Measurements from ENCODE around the gene CYP2W1.

Gene CYP2W1

DNA sequence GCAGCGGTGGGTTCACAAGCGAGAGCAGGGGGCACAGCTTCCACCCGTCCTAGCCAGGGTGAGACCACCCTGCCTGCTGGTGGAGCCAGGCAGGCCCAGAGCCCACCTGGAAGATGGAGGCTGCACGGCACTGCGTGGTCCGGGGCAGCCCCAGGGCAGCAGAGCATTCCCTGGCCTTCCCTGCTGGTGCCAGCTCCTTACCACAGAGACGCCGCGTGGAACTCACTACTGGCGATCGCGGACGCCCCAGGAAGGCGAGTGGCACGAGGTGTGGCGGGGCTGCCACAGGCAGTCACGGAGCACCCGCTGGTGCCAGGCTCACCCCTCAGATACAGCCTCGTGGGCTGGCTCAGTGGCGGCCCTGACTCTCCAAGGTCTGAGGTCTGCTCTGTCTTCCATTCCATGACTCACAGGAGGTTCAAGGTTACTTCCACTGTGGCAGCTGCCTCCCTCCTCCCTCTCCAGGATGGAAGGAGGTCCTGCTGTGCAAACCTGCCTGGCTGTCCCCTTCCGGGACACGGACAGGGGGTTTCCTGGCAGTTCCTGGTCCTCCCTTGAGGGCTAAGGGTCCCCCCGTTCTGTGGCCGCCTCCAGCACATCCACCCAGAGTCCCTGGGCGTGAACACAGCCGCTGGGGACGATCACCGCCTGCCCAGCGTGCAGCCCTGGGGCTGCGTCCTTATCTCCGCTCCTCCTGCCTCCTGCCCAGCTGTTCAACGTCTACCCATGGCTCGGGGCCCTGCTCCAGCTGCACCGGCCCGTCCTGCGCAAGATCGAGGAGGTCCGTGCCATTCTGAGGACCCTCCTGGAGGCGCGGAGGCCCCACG, 3.1 kb downstream of the CYP2W1 start:
- H3K27me3 ChIP-seq (ENCODE audit: insufficient read depth, low read length), result no peaks in the 10 kb centered on the region

GRCh38 chr7:986766-987751, 4.1 kb downstream of the CYP2W1 start:
- Histone ChIP-seq H2BK5ac (ENCODE audit: low read depth, low read length, poor library complexity) (no peak overlapping the region), H3K79me1 (ENCODE audit: low read length) (no peaks in the 10 kb centered on the region), H3K36me3 (ENCODE audit: control insufficient read depth in 1 of 2, insufficient read depth in 2 of 2, low read length in 2 of 2) (no peaks in the 10 kb centered on the region), H2BK120ac (ENCODE audit: insufficient read depth, low read length, poor library complexity) (no peak overlapping the region), H3K4me1 (ENCODE audit: control insufficient read depth in 1 of 2, insufficient read depth in 2 of 2, low read length in 2 of 2) (peaks cover 0 to 3% of the 10 kb centered on the region in 2 experiments), H3K79me2 (ENCODE audit: control insufficient read depth, insufficient read depth, low read length, poor library complexity) (no peaks in the 10 kb centered on the region), H3K4me2 (ENCODE audit: low read length) (no peak overlapping the region), H2AK5ac (ENCODE audit: low read length) (no peak overlapping the region), H3K4ac (ENCODE audit: low read depth, low read length) (no peak overlapping the region), H3K23ac (ENCODE audit: low read length) (no peak overlapping the region), H3K14ac (ENCODE audit: low read length) (no peak overlapping the region), H2AFZ (ENCODE audit: insufficient read depth, low read length, poor library complexity) (no peak overlapping the region), H3K9ac (ENCODE audit: low read length) (no peak overlapping the region), H3K27me3 (ENCODE audit: insufficient read depth, low read length) (no peaks in the 10 kb centered on the region), H4K8ac (ENCODE audit: low read depth, low read length) (no peak overlapping the region), H4K91ac (ENCODE audit: low read depth, low read length) (no peak overlapping the region), H3K4me3 (ENCODE audit: low read depth, low read length) (no peak overlapping the region), H3K9me3 (ENCODE audit: insufficient read depth, low read depth, low read length) (no peaks in the 10 kb centered on the region), H2BK12ac (ENCODE audit: low read length) (no peak overlapping the region), H4K12ac (ENCODE audit: low read depth, low read length) (no peak overlapping the region), H3K18ac (ENCODE audit: low read length) (no peak overlapping the region), H3K27ac (ENCODE audit: low read depth, low read length) (no peak overlapping the region)
- WGBS (ENCODE audit: extremely low coverage, insufficient coverage, insufficient read length), result no CpG with 5 or more reads among the region's 56 CpGs
- no peak for DNase-seq

More for the DNA sequence above, 3.1 kb downstream of the CYP2W1 start:
- Histone ChIP-seq H3K4ac (ENCODE audit: low read depth, low read length) (no peak overlapping the region), H4K8ac (ENCODE audit: low read depth, low read length) (no peak overlapping the region), H4K12ac (ENCODE audit: low read depth, low read length) (no peak overlapping the region), H3K14ac (ENCODE audit: low read length) (no peak overlapping the region), H3K79me1 (ENCODE audit: low read length) (no peaks in the 10 kb centered on the region), H3K9me3 (ENCODE audit: insufficient read depth, low read depth, low read length) (no peaks in the 10 kb centered on the region), H4K91ac (ENCODE audit: low read depth, low read length) (no peak overlapping the region), H3K4me3 (ENCODE audit: low read depth, low read length) (no peak overlapping the region), H2AK5ac (ENCODE audit: low read length) (no peak overlapping the region), H2BK5ac (ENCODE audit: low read depth, low read length, poor library complexity) (no peak overlapping the region), H3K4me1 (ENCODE audit: control insufficient read depth in 1 of 2, insufficient read depth in 2 of 2, low read length in 2 of 2) (peaks cover 0 to 3% of the 10 kb centered on the region in 2 experiments), H3K79me2 (ENCODE audit: control insufficient read depth, insufficient read depth, low read length, poor library complexity) (no peaks in the 10 kb centered on the region), H2BK12ac (ENCODE audit: low read length) (no peak overlapping the region), H3K4me2 (ENCODE audit: low read length) (no peak overlapping the region), H3K27ac (ENCODE audit: low read depth, low read length) (no peak overlapping the region), H3K23ac (ENCODE audit: low read length) (no peak overlapping the region), H3K9ac (ENCODE audit: low read length) (no peak overlapping the region), H3K18ac (ENCODE audit: low read length) (no peak overlapping the region), H2AFZ (ENCODE audit: insufficient read depth, low read length, poor library complexity) (no peak overlapping the region), H2BK120ac (ENCODE audit: insufficient read depth, low read length, poor library complexity) (no peak overlapping the region), H3K36me3 (ENCODE audit: control insufficient read depth in 1 of 2, insufficient read depth in 2 of 2, low read length in 2 of 2) (no peaks in the 10 kb centered on the region)
- no CpG with 5 or more reads among the region's 41 CpGs for WGBS (ENCODE audit: extremely low coverage, insufficient coverage, insufficient read length)
- DNase-seq, result peak; percentile 42 to 66

GRCh38 chr7:987909-988308, 4.9 kb downstream of the CYP2W1 start:
- H2BK5ac ChIP-seq (ENCODE audit: low read depth, low read length, poor library complexity), result no peak overlapping the region
- no CpG with 5 or more reads among the region's 6 CpGs for WGBS (ENCODE audit: extremely low coverage, insufficient coverage, insufficient read length)
- no peaks in the 10 kb centered on the region for H3K79me2 ChIP-seq (ENCODE audit: control insufficient read depth, insufficient read depth, low read length, poor library complexity)
- no peak overlapping the region for H4K8ac ChIP-seq (ENCODE audit: low read depth, low read length)
- no peak overlapping the region for H3K14ac ChIP-seq (ENCODE audit: low read length)
- H2BK120ac ChIP-seq (ENCODE audit: insufficient read depth, low read length, poor library complexity), result no peak overlapping the region
- no peak overlapping the region for H2AFZ ChIP-seq (ENCODE audit: insufficient read depth, low read length, poor library complexity)
- no peak overlapping the region for H3K9ac ChIP-seq (ENCODE audit: low read length)
- no peak overlapping the region for H3K23ac ChIP-seq (ENCODE audit: low read length)
- H3K27ac ChIP-seq (ENCODE audit: low read depth, low read length), result no peak overlapping the region
- H3K4me3 ChIP-seq (ENCODE audit: low read depth, low read length), result no peak overlapping the region
- H3K27me3 ChIP-seq (ENCODE audit: insufficient read depth, low read length), result no peaks in the 10 kb centered on the region
- H2AK5ac ChIP-seq (ENCODE audit: low read length), result no peak overlapping the region
- H4K12ac ChIP-seq (ENCODE audit: low read depth, low read length), result no peak overlapping the region
- H3K4ac ChIP-seq (ENCODE audit: low read depth, low read length), result no peak overlapping the region
- no peak overlapping the region for H2BK12ac ChIP-seq (ENCODE audit: low read length)
- H3K36me3 ChIP-seq (ENCODE audit: control insufficient read depth in 1 of 2, insufficient read depth in 2 of 2, low read length in 2 of 2), result no peaks in the 10 kb centered on the region
- no peaks in the 10 kb centered on the region for H3K79me1 ChIP-seq (ENCODE audit: low read length)
- no peak overlapping the region for H3K4me2 ChIP-seq (ENCODE audit: low read length)
- H3K9me3 ChIP-seq (ENCODE audit: insufficient read depth, low read depth, low read length), result no peaks in the 10 kb centered on the region
- no peak overlapping the region for H4K91ac ChIP-seq (ENCODE audit: low read depth, low read length)
- peaks cover 4 to 5% of the 10 kb centered on the region in 2 experiments for H3K4me1 ChIP-seq (ENCODE audit: control insufficient read depth in 1 of 2, insufficient read depth in 2 of 2, low read length in 2 of 2)
- DNase-seq, result no peak
- H3K18ac ChIP-seq (ENCODE audit: low read length), result no peak overlapping the region

DNA sequence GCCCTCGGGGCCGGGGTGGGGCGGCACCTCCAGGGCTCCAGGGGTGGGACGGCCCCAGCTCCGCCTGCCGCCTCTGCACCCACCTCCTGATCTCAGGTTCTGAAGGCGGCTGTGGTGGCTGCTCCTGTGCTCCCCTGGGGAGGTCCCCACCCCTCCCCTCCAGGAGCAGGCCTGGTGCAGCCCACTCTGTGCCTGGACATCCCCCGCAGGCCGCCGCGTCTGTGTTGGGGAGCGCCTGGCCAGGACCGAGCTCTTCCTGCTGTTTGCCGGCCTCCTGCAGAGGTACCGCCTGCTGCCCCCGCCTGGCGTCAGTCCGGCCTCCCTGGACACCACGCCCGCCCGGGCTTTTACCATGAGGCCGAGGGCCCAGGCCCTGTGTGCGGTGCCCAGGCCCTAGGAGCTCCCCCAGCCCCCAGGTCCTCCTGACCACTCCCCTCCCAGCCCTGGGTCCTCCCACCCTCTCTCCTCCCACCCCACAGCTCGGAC, 5.5 kb downstream of the CYP2W1 start:
- H2AFZ ChIP-seq (ENCODE audit: insufficient read depth, low read length, poor library complexity), result no peak overlapping the region
- no peak for DNase-seq
- no peak overlapping the region for H2BK5ac ChIP-seq (ENCODE audit: low read depth, low read length, poor library complexity)
- H3K14ac ChIP-seq (ENCODE audit: low read length), result no peak overlapping the region
- H4K8ac ChIP-seq (ENCODE audit: low read depth, low read length), result no peak overlapping the region
- H3K4me2 ChIP-seq (ENCODE audit: low read length), result no peak overlapping the region
- no peak overlapping the region for H3K9ac ChIP-seq (ENCODE audit: low read length)
- H2BK12ac ChIP-seq (ENCODE audit: low read length), result no peak overlapping the region
- H3K23ac ChIP-seq (ENCODE audit: low read length), result no peak overlapping the region
- no peak overlapping the region for H3K27ac ChIP-seq (ENCODE audit: low read depth, low read length)
- H3K36me3 ChIP-seq (ENCODE audit: control insufficient read depth in 1 of 2, insufficient read depth in 2 of 2, low read length in 2 of 2), result no peaks in the 10 kb centered on the region
- no peaks in the 10 kb centered on the region for H3K79me1 ChIP-seq (ENCODE audit: low read length)
- no peak overlapping the region for H3K18ac ChIP-seq (ENCODE audit: low read length)
- H3K4me3 ChIP-seq (ENCODE audit: low read depth, low read length), result no peak overlapping the region
- H4K91ac ChIP-seq (ENCODE audit: low read depth, low read length), result no peak overlapping the region
- no peak overlapping the region for H2BK120ac ChIP-seq (ENCODE audit: insufficient read depth, low read length, poor library complexity)
- H3K4me1 ChIP-seq (ENCODE audit: control insufficient read depth in 1 of 2, insufficient read depth in 2 of 2, low read length in 2 of 2), result peaks cover 4 to 8% of the 10 kb centered on the region in 2 experiments
- no peaks in the 10 kb centered on the region for H3K9me3 ChIP-seq (ENCODE audit: insufficient read depth, low read depth, low read length)
- WGBS (ENCODE audit: extremely low coverage, insufficient coverage, insufficient read length), result no CpG with 5 or more reads among the region's 24 CpGs
- H2AK5ac ChIP-seq (ENCODE audit: low read length), result no peak overlapping the region
- no peaks in the 10 kb centered on the region for H3K27me3 ChIP-seq (ENCODE audit: insufficient read depth, low read length)
- no peak overlapping the region for H3K4ac ChIP-seq (ENCODE audit: low read depth, low read length)
- no peak overlapping the region for H4K12ac ChIP-seq (ENCODE audit: low read depth, low read length)
- no peaks in the 10 kb centered on the region for H3K79me2 ChIP-seq (ENCODE audit: control insufficient read depth, insufficient read depth, low read length, poor library complexity)
